Panc1 (cell line): ENCODE data around the gene ZDHHC1. TPM values are rescaled to one million over a fixed set of nuclear protein-coding genes. Genes with fewer than 3 reads are reported as not detected.

Experiments used
- ATAC-seq: fragments of 200-7000 bp; cut with Tn5 transposase; 2 replicates; pipeline ENCODE4 v1.9.1; 2020; ENCODE audit warnings: mild to moderate bottlenecking, moderate library complexity
- BruUV-seq: library from RNA; stranded (reverse); fragments of 400-500 nt; replicated peaks from 2 replicates; lab custom pipeline; 2021; lab: Mats Ljungman, UMichigan
- CTCF ChIA-PET: fragments of 300-600 bp; sonication (Branson Sonifier 250); formaldehyde crosslinking; loops from one replicate; lab custom pipeline; 2022; ENCODE audit warnings: antibody characterized with exemption; lab: Charles Lee
- POLR2A ChIA-PET: fragments of 300-600 bp; sonication (Branson Sonifier 250); formaldehyde crosslinking; loops from one replicate; lab custom pipeline; 2022; ENCODE audit warnings: antibody characterized with exemption; lab: Charles Lee
- DNase-seq: peaks from one replicate; pipeline ENCODE4 v3.0.0-alpha.2; 2010; ENCODE audit warnings: low read depth, low spot score
- H3K27ac ChIP-seq: 2 replicates; pipeline ENCODE4 v1.5.1; 2011; ENCODE audit warnings: mild to moderate bottlenecking, low read length, inconsistent platforms
- H3K27me3 ChIP-seq: fragments of 200-500 bp; sonication (Bioruptor generic); 2 replicates; pipeline ENCODE4 v1.6.0; 2014; ENCODE audit warnings: low read length, inconsistent platforms; ENCODE audit not compliant: control insufficient read depth, insufficient read depth
- H3K36me3 ChIP-seq: fragments of 200-500 bp; sonication (Bioruptor generic); 2 replicates; pipeline ENCODE4 v1.5.1; 2014; ENCODE audit warnings: inconsistent platforms, mild to moderate bottlenecking, low read length, moderate library complexity; ENCODE audit not compliant: control insufficient read depth, insufficient read depth
- H3K4me1 ChIP-seq: 2 replicates; pipeline ENCODE4 v1.5.1; 2011; ENCODE audit warnings: inconsistent platforms, mild to moderate bottlenecking, low read length, moderate library complexity; ENCODE audit not compliant: control insufficient read depth, insufficient read depth
- H3K4me3 ChIP-seq, 2 experiments: 2 replicates each; pipeline ENCODE4 v1.5.1; 2011 to 2012; ENCODE audit warnings: low read depth in 2 of 2, low read length in 2 of 2, mild to moderate bottlenecking in 2 of 2, inconsistent platforms in 1 of 2, moderate library complexity in 1 of 2
- H3K9me3 ChIP-seq: fragments of 200-500 bp; sonication (Bioruptor generic); 2 replicates; pipeline ENCODE4 v1.5.1; 2014; ENCODE audit warnings: low read depth, mild to moderate bottlenecking, inconsistent platforms, low read length, moderate library complexity; ENCODE audit not compliant: control insufficient read depth, insufficient read depth
- POLR2AphosphoS5 ChIP-seq: IDR thresholded peaks from 2 replicates; pipeline ENCODE4 v1.6.1; 2012; ENCODE audit warnings: mild to moderate bottlenecking, low read depth, low read length, moderate library complexity
- SIN3A ChIP-seq: IDR thresholded peaks from 2 replicates; pipeline ENCODE4 v1.6.1; 2012; ENCODE audit warnings: low read depth, mild to moderate bottlenecking, low read length, moderate library complexity, borderline replicate concordance; ENCODE audit not compliant: insufficient read depth
- TCF7L2 ChIP-seq: IDR thresholded peaks from 2 replicates; pipeline ENCODE4 v1.6.1; 2011; ENCODE audit warnings: mild to moderate bottlenecking, low read depth, low read length, inconsistent platforms
- in situ Hi-C: cut with HindIII; loops from 2 replicates; pipeline ENCODE4 v1.10.0; 2016; ENCODE audit warnings: low sequenced_read_pairs, low pct_unique_long_range_greater_than_20kb
- intact Hi-C: fragments of 100-400 bp; cut with micrococcal nuclease; formaldehyde crosslinking; loops from one replicate; pipeline ENCODE4 v1.10.0; 2022; ENCODE audit not compliant: unreplicated experiment
- total RNA-seq: library from RNA; stranded (reverse); gene quantifications from one replicate; pipeline ENCODE4 v1.2.1, GENCODE V29; 2021; ENCODE audit not compliant: unreplicated experiment
- TF ChIP-seq, protein P1 (sequence below), 2 experiments: IDR thresholded peaks; 2 replicates each; pipeline ENCODE4 v1.6.1; 2011 to 2012; ENCODE audit warnings: low read depth in 2 of 2, control low read depth in 1 of 2, low read length in 1 of 2, mild to moderate bottlenecking in 1 of 2, moderate library complexity in 1 of 2; ENCODE audit not compliant: insufficient read depth in 1 of 2
- TF ChIP-seq, protein P2 (sequence below): fragments of 450-650 bp; IDR thresholded peaks from 2 replicates; pipeline ENCODE4 v1.5.1; 2017; ENCODE audit warnings: mild to moderate bottlenecking

The ZDHHC1 gene
- total RNA-seq, 1 experiment from 2014 or later, result 7.8 TPM

DNA sequence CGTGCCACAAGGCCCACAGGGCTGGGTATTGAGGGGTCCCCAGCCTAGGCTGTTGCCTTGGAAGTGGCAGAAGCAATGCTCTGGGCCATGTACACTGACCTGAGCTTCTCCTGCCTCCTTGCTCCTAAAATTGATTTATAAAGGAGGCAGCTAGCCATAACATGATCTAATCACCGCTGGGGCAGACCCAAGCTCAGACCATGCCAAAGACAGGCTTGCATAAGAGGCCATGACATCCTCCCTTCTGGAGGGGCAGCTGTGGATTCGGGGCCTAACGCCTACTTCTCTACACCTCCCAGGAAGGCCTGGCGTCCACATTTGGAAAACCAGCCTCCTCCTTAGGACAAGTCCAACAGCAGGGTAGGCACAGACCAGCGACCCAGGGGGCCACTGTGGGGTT lies 27.0 kb upstream of the ZDHHC1 start:
- no peak for TF ChIP-seq SIN3A
- TF ChIP-seq POLR2AphosphoS5, result no peak
- TF ChIP-seq, protein P1, sequence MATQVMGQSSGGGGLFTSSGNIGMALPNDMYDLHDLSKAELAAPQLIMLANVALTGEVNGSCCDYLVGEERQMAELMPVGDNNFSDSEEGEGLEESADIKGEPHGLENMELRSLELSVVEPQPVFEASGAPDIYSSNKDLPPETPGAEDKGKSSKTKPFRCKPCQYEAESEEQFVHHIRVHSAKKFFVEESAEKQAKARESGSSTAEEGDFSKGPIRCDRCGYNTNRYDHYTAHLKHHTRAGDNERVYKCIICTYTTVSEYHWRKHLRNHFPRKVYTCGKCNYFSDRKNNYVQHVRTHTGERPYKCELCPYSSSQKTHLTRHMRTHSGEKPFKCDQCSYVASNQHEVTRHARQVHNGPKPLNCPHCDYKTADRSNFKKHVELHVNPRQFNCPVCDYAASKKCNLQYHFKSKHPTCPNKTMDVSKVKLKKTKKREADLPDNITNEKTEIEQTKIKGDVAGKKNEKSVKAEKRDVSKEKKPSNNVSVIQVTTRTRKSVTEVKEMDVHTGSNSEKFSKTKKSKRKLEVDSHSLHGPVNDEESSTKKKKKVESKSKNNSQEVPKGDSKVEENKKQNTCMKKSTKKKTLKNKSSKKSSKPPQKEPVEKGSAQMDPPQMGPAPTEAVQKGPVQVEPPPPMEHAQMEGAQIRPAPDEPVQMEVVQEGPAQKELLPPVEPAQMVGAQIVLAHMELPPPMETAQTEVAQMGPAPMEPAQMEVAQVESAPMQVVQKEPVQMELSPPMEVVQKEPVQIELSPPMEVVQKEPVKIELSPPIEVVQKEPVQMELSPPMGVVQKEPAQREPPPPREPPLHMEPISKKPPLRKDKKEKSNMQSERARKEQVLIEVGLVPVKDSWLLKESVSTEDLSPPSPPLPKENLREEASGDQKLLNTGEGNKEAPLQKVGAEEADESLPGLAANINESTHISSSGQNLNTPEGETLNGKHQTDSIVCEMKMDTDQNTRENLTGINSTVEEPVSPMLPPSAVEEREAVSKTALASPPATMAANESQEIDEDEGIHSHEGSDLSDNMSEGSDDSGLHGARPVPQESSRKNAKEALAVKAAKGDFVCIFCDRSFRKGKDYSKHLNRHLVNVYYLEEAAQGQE (IDR thresholded peaks at IDR 0.05; ENCODE audit: insufficient read depth in 1 of 2, low read depth in 2 of 2, low read length in 1 of 2), result no peak
- TF ChIP-seq, protein P2, sequence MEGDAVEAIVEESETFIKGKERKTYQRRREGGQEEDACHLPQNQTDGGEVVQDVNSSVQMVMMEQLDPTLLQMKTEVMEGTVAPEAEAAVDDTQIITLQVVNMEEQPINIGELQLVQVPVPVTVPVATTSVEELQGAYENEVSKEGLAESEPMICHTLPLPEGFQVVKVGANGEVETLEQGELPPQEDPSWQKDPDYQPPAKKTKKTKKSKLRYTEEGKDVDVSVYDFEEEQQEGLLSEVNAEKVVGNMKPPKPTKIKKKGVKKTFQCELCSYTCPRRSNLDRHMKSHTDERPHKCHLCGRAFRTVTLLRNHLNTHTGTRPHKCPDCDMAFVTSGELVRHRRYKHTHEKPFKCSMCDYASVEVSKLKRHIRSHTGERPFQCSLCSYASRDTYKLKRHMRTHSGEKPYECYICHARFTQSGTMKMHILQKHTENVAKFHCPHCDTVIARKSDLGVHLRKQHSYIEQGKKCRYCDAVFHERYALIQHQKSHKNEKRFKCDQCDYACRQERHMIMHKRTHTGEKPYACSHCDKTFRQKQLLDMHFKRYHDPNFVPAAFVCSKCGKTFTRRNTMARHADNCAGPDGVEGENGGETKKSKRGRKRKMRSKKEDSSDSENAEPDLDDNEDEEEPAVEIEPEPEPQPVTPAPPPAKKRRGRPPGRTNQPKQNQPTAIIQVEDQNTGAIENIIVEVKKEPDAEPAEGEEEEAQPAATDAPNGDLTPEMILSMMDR, result no peak
- TF ChIP-seq TCF7L2, result no peak
- Histone ChIP-seq H3K4me1 (no peaks in the 10 kb centered on the region), H3K27ac (no peak overlapping the region), H3K27me3 (no peaks in the 10 kb centered on the region), H3K4me3 (no peak overlapping the region), H3K9me3 (no peaks in the 10 kb centered on the region), H3K36me3 (no peaks in the 10 kb centered on the region)
- ChIA-PET POLR2A (no interaction called here), CTCF (interaction anchor here (0.6 to 1.2 kb wide), 2 partner anchors 12 to 15 kb away, joined by 3 read pairs; partner anchors contain the start of gene HSD11B2)
- no peak for ATAC-seq
- intact Hi-C loops (no loop called here), in situ Hi-C loops (no loop called here)
- BruUV-seq, result no TSS peak
- no peak for DNase-seq

DNA sequence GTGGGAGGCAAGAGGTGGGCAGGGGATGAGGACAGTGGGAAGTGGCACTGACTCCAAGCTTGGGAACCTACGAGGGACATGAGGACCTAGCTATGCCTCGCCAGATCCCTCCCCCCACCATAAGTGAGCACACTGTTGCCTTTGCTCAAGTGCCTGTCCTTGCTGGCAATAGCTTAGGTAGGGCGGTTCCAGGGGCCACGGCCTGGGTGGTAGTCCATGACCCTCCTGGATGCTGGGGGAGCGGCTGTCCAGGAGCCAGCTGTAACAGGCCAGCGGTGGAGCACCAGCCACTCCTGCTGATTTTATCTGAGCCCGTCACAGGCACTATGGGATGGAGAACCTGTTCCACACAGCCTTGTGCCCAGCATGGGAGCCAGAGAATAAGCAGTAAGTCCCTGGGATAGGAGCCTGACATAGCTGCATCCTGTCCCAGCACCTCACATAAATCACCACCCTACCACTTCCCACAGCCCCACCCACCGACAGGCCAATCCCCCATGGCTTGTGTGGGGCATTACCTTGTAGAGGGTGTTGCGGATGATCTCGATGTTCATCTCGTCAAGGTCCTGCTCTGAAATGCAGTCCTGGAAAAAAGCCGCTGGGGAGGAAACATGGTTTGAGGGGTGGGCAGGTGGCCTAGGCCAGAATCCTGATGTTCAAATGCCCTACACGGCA lies 26.4 kb upstream of the ZDHHC1 start:
- Histone ChIP-seq H3K36me3 (no peaks in the 10 kb centered on the region), H3K4me1 (no peaks in the 10 kb centered on the region), H3K27ac (no peak overlapping the region), H3K9me3 (no peaks in the 10 kb centered on the region), H3K4me3 (no peak overlapping the region), H3K27me3 (no peaks in the 10 kb centered on the region)
- CTCF ChIA-PET, result interaction anchor here (1.2 kb wide), 1 partner anchor 15 kb away, joined by 3 read pairs; no protein-coding TSS in a partner anchor
- no TSS peak for BruUV-seq
- intact Hi-C loops, result no loop called here
- POLR2A ChIA-PET, result no interaction called here
- TF ChIP-seq POLR2AphosphoS5, result no peak
- TF ChIP-seq, protein P1 (IDR thresholded peaks at IDR 0.05; ENCODE audit: insufficient read depth in 1 of 2, low read depth in 2 of 2, low read length in 1 of 2), result no peak
- TF ChIP-seq TCF7L2, result no peak
- no peak for TF ChIP-seq SIN3A
- TF ChIP-seq, protein P2, result no peak
- in situ Hi-C loops, result no loop called here
- no peak for DNase-seq
- ATAC-seq, result no peak
